ENCODE data around the gene MGAT5.

Gene MGAT5

GRCh38 chr2:134244086-134244485 lies 9.8 kb upstream of the MGAT5 start:
- Histone ChIP-seq H2BK12ac (ENCODE audit: low read length in 2 of 2) (no peak overlapping the region), H3K79me1 (replicated peaks; ENCODE audit: low read length, poor library complexity, severe bottlenecking) (peaks cover 33% of the 10 kb centered on the region), H2BK120ac (ENCODE audit: low read depth, low read length) (no peak overlapping the region), H4K8ac (ENCODE audit: low read length) (no peak overlapping the region), H3K18ac (ENCODE audit: low read depth in 1 of 2, low read length in 2 of 2) (no peak overlapping the region), H4K91ac (ENCODE audit: low read length) (no peak overlapping the region), H2BK5ac (ENCODE audit: low read depth, low read length, poor library complexity, severe bottlenecking) (no peak overlapping the region), H3K4ac (ENCODE audit: low read depth in 1 of 2, low read length in 2 of 2) (no peak overlapping the region), H3K4me1 (ENCODE audit: control insufficient read depth, insufficient read depth, low read depth, low read length) (no peaks in the 10 kb centered on the region), H3K4me2 (ENCODE audit: low read length, poor library complexity, severe bottlenecking) (no peak overlapping the region), H2AK5ac (ENCODE audit: low read length, severe bottlenecking) (no peak overlapping the region), H3K27ac (ENCODE audit: low read length, poor library complexity, severe bottlenecking) (no peak overlapping the region), H3K23ac (ENCODE audit: low read length in 2 of 2) (no peak overlapping the region), H3K36me3 (ENCODE audit: control insufficient read depth in 1 of 2, insufficient read depth in 2 of 2, low read depth in 1 of 2, low read length in 2 of 2) (no peaks in the 10 kb centered on the region), H3K9ac (ENCODE audit: low read length) (no peak overlapping the region), H3K27me3 (ENCODE audit: control insufficient read depth in 1 of 2, insufficient read depth in 1 of 2, low read length in 2 of 2) (no peaks in the 10 kb centered on the region), H3K9me3 (ENCODE audit: control insufficient read depth, low read length) (no peaks in the 10 kb centered on the region), H2BK15ac (ENCODE audit: low read depth, poor library complexity, severe bottlenecking) (no peak overlapping the region), H2AFZ (ENCODE audit: low read depth, low read length) (no peak overlapping the region), H3K14ac (ENCODE audit: low read length in 2 of 2) (no peak overlapping the region), H3K4me3 (ENCODE audit: insufficient read depth in 1 of 2, low read depth in 1 of 2, low read length in 2 of 2) (no peak overlapping the region)
- WGBS, result 78% methylated on average over 2 of the region's 2 CpGs
- no peak for DNase-seq

GRCh38 chr2:134244587-134244986 lies 9.3 kb upstream of the MGAT5 start:
- H2BK12ac ChIP-seq (ENCODE audit: low read length in 2 of 2), result no peak overlapping the region
- peaks cover 30% of the 10 kb centered on the region for H3K79me1 ChIP-seq (replicated peaks; ENCODE audit: low read length, poor library complexity, severe bottlenecking)
- no peak overlapping the region for H3K18ac ChIP-seq (ENCODE audit: low read depth in 1 of 2, low read length in 2 of 2)
- no peak overlapping the region for H2BK15ac ChIP-seq (ENCODE audit: low read depth, poor library complexity, severe bottlenecking)
- H4K91ac ChIP-seq (ENCODE audit: low read length), result no peak overlapping the region
- H3K36me3 ChIP-seq (ENCODE audit: control insufficient read depth in 1 of 2, insufficient read depth in 2 of 2, low read depth in 1 of 2, low read length in 2 of 2), result no peaks in the 10 kb centered on the region
- H4K8ac ChIP-seq (ENCODE audit: low read length), result no peak overlapping the region
- no peak overlapping the region for H3K14ac ChIP-seq (ENCODE audit: low read length in 2 of 2)
- H3K4ac ChIP-seq (ENCODE audit: low read depth in 1 of 2, low read length in 2 of 2), result no peak overlapping the region
- H3K9me3 ChIP-seq (ENCODE audit: control insufficient read depth, low read length), result no peaks in the 10 kb centered on the region
- no peak overlapping the region for H2AFZ ChIP-seq (ENCODE audit: low read depth, low read length)
- H3K4me2 ChIP-seq (ENCODE audit: low read length, poor library complexity, severe bottlenecking), result no peak overlapping the region
- no peak overlapping the region for H2AK5ac ChIP-seq (ENCODE audit: low read length, severe bottlenecking)
- no peak overlapping the region for H3K9ac ChIP-seq (ENCODE audit: low read length)
- no peak overlapping the region for H2BK5ac ChIP-seq (ENCODE audit: low read depth, low read length, poor library complexity, severe bottlenecking)
- no peak overlapping the region for H3K27ac ChIP-seq (ENCODE audit: low read length, poor library complexity, severe bottlenecking)
- no CpG with 5 or more reads among the region's 3 CpGs for WGBS
- H3K4me3 ChIP-seq (ENCODE audit: insufficient read depth in 1 of 2, low read depth in 1 of 2, low read length in 2 of 2), result no peak overlapping the region
- H2BK120ac ChIP-seq (ENCODE audit: low read depth, low read length), result no peak overlapping the region
- H3K4me1 ChIP-seq (ENCODE audit: control insufficient read depth, insufficient read depth, low read depth, low read length), result no peaks in the 10 kb centered on the region
- DNase-seq, result no peak
- no peaks in the 10 kb centered on the region for H3K27me3 ChIP-seq (ENCODE audit: control insufficient read depth in 1 of 2, insufficient read depth in 1 of 2, low read length in 2 of 2)
- H3K23ac ChIP-seq (ENCODE audit: low read length in 2 of 2), result no peak overlapping the region

- Histone ChIP-seq H2BK5ac (ENCODE audit: low read depth, low read length, poor library complexity, severe bottlenecking) (no peak overlapping the region), H2AFZ (ENCODE audit: low read depth, low read length) (no peak overlapping the region), H3K4me3 (ENCODE audit: insufficient read depth in 1 of 2, low read depth in 1 of 2, low read length in 2 of 2) (no peak overlapping the region), H2BK12ac (ENCODE audit: low read length in 2 of 2) (no peak overlapping the region), H4K91ac (ENCODE audit: low read length) (no peak overlapping the region), H3K4me1 (ENCODE audit: control insufficient read depth, insufficient read depth, low read depth, low read length) (no peaks in the 10 kb centered on the region), H3K4me2 (ENCODE audit: low read length, poor library complexity, severe bottlenecking) (no peak overlapping the region), H2BK15ac (ENCODE audit: low read depth, poor library complexity, severe bottlenecking) (no peak overlapping the region), H3K18ac (ENCODE audit: low read depth in 1 of 2, low read length in 2 of 2) (no peak overlapping the region), H3K9me3 (ENCODE audit: control insufficient read depth, low read length) (no peaks in the 10 kb centered on the region), H3K79me1 (replicated peaks; ENCODE audit: low read length, poor library complexity, severe bottlenecking) (peaks cover 30% of the 10 kb centered on the region), H3K14ac (ENCODE audit: low read length in 2 of 2) (no peak overlapping the region), H3K4ac (ENCODE audit: low read depth in 1 of 2, low read length in 2 of 2) (no peak overlapping the region), H3K27me3 (ENCODE audit: control insufficient read depth in 1 of 2, insufficient read depth in 1 of 2, low read length in 2 of 2) (no peaks in the 10 kb centered on the region), H2AK5ac (ENCODE audit: low read length, severe bottlenecking) (no peak overlapping the region), H3K23ac (ENCODE audit: low read length in 2 of 2) (no peak overlapping the region), H3K9ac (ENCODE audit: low read length) (no peak overlapping the region), H3K36me3 (ENCODE audit: control insufficient read depth in 1 of 2, insufficient read depth in 2 of 2, low read depth in 1 of 2, low read length in 2 of 2) (no peaks in the 10 kb centered on the region), H3K27ac (ENCODE audit: low read length, poor library complexity, severe bottlenecking) (no peak overlapping the region), H4K8ac (ENCODE audit: low read length) (no peak overlapping the region), H2BK120ac (ENCODE audit: low read depth, low read length) (no peak overlapping the region)
- WGBS, result 29% methylated on average over 2 of the region's 2 CpGs
- peak; percentile 72 for DNase-seq
These were observed 8.4 kb upstream of the MGAT5 start for GRCh38 chr2:134245340-134245984.

- no peaks in the 10 kb centered on the region for H3K9me3 ChIP-seq (ENCODE audit: control insufficient read depth, low read length)
- WGBS, result 95% methylated on average over 6 of the region's 7 CpGs
- H2BK5ac ChIP-seq (ENCODE audit: low read depth, low read length, poor library complexity, severe bottlenecking), result no peak overlapping the region
- no peak overlapping the region for H3K9ac ChIP-seq (ENCODE audit: low read length)
- H3K27me3 ChIP-seq (ENCODE audit: control insufficient read depth in 1 of 2, insufficient read depth in 1 of 2, low read length in 2 of 2), result no peaks in the 10 kb centered on the region
- no peak overlapping the region for H3K23ac ChIP-seq (ENCODE audit: low read length in 2 of 2)
- no peak overlapping the region for H2AFZ ChIP-seq (ENCODE audit: low read depth, low read length)
- no peak overlapping the region for H3K14ac ChIP-seq (ENCODE audit: low read length in 2 of 2)
- no peak for DNase-seq
- no peak overlapping the region for H3K4ac ChIP-seq (ENCODE audit: low read depth in 1 of 2, low read length in 2 of 2)
- peaks cover 32% of the 10 kb centered on the region for H3K79me1 ChIP-seq (replicated peaks; ENCODE audit: low read length, poor library complexity, severe bottlenecking)
- H3K27ac ChIP-seq (ENCODE audit: low read length, poor library complexity, severe bottlenecking), result no peak overlapping the region
- no peaks in the 10 kb centered on the region for H3K4me1 ChIP-seq (ENCODE audit: control insufficient read depth, insufficient read depth, low read depth, low read length)
- no peak overlapping the region for H4K8ac ChIP-seq (ENCODE audit: low read length)
- no peak overlapping the region for H3K4me3 ChIP-seq (ENCODE audit: insufficient read depth in 1 of 2, low read depth in 1 of 2, low read length in 2 of 2)
- no peak overlapping the region for H3K18ac ChIP-seq (ENCODE audit: low read depth in 1 of 2, low read length in 2 of 2)
- H2BK15ac ChIP-seq (ENCODE audit: low read depth, poor library complexity, severe bottlenecking), result no peak overlapping the region
- no peaks in the 10 kb centered on the region for H3K36me3 ChIP-seq (ENCODE audit: control insufficient read depth in 1 of 2, insufficient read depth in 2 of 2, low read depth in 1 of 2, low read length in 2 of 2)
- no peak overlapping the region for H2AK5ac ChIP-seq (ENCODE audit: low read length, severe bottlenecking)
- H2BK120ac ChIP-seq (ENCODE audit: low read depth, low read length), result no peak overlapping the region
- peak overlapping the region in 1 of 2 experiments; percentile 45 for H2BK12ac ChIP-seq (ENCODE audit: low read length in 2 of 2)
- H4K91ac ChIP-seq (ENCODE audit: low read length), result no peak overlapping the region
- no peak overlapping the region for H3K4me2 ChIP-seq (ENCODE audit: low read length, poor library complexity, severe bottlenecking)
These were observed 7.6 kb upstream of the MGAT5 start for GRCh38 chr2:134246154-134246874.

Data from mesenchymal stem cell (in vitro differentiated cells and primary cell).